Kidney tubule cell (primary cell): ENCODE data around the gene REEP3.

Experiments used
- DNase-seq: peaks from one replicate; pipeline ENCODE4 v3.0.0-alpha.2; 2018; ENCODE audit warnings: low spot score

REEP3 gene

DNA sequence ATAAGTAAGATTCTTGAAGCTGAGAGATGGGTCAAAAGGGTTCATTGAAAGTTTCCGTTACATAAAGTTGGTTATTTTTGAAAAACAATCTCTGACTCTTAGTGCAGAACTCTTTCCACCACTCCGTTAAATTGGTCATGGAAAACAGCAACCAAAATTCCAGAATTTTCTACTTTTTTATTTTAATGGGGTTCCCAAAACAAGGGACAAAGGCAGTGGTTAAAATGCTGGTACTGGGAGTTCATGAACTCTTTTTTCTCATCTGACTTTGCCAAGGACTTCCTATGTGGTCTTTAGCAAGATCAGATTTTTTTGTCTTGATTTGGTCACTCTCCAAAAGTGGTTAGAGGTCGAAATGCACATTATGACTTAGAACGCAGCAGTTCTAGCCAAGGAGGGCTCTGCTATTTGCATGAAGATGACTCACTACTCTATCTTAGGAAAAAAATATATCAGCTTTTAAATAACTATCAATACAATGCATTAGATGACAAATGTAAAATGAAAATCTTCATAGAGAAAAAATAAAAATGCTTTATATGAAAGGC is 145.7 kb downstream of the REEP3 start:
- peak; percentile 10 for DNase-seq

- DNase-seq = no peak
Measured at GRCh38 chr10:63667596-63668480, 146.6 kb downstream of the REEP3 start.

DNA sequence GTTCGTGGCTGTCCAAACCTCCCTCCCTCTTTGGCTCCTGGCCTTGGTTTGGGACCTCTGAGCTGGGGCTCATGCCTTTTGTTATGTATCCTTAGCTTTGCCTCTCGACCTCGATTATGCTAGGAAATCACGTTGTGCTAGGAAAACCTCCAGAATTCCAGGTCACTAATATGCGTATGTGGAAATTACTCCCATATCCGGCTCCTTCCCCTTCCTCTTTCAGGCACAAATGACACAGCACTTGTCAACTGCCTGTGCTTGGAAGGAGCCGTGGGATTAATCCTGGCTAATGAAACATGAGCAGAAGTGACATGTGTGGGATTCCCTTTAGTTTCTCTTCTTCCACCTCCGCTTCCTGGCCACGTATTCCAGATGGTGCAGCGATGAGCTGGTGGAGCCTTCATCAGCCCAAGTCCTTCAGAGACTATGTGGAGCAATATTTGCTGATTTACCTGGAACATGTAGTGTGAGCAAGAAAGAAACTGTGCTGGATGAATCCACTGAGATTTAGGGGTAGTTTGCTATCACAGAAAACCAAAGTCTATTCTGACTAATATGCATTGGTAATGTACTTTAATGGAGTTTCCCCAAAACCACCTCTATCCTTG is 149.2 kb downstream of the REEP3 start:
- DNase-seq = no peak

DNA sequence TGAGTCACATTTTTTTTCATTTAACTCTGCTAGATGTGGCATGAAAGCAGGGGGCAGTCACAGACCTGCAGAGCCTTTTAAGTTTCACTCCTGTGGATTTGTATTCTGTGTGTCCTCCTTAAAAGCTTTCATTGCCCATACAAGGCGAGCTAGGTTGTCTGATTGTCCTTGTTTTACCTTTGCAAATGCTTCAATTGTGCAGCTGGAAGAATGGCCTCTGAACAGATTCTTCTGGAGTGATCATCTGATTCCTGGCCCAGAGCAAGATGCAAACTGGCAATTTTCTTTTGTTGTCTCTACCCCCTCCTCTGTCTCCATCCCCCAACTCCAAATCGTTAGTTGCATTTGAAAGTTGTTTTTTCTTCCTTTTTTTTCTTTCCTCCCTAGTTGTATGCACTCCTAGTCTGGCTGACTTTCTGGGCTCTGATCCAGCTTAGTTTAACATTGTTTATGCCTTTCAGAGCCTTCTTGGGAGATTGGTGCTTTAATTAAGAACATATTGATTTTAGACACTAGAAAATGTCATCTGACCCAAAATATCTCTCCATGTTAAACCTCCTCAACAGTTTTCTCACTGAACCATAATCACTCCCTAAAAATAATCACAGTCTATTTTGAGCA is 150.2 kb downstream of the REEP3 start:
- DNase-seq = no peak

DNA sequence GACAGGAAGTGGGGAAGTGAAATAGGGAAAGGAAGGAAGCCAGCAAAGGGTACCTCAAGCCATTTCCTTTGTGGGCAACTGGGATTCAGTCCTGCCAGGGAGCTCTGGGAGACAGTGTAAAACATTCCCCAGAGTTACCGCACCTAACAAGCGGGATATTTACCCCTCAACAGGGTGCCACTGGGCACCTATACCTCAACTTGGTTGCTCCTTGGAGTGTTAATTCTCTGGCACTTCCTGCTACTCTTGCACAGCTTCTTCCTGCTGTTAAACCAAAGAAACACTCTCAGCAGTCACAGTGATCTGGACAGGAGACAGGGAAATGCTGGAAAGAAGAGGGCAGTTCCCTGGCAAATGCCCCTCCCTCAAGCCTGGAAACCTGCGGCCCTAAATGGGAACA is 151.3 kb downstream of the REEP3 start:
- DNase-seq = no peak

GRCh38 chr10:63673246-63673645 is 152.0 kb downstream of the REEP3 start:
- no peak for DNase-seq

DNA sequence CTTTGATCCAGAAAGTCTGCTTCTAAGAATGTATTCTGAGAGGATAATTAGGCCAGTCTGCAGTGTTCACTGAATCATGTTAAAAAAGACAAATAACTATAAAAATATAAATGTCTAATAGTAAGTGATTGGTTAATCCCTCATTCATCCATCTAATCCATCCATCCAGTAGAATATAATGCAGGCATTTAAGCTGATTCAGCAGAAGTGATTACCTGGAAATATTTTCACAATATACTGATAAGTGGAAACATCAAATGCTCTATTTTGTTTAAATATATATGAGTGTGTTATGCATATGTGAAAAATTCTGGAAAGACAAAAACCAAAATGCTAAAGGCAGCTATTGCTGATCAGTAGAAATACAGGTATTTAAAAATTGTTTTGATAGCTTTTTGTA is 152.6 kb downstream of the REEP3 start:
- DNase-seq = no peak
